HepG2 (cell line): Measurements from ENCODE around the gene TPPP2. TPM values are rescaled to one million over a fixed set of nuclear protein-coding genes. Genes with fewer than 3 reads are reported as not detected.

Experiments
- AHR ChIP-seq: IDR thresholded peaks from 2 replicates; pipeline ENCODE4 v1.6.1; 2018; ENCODE audit warnings: missing genetic modification reagents, missing compliant biosample characterization
- ELF1 ChIP-seq: sonication (generic); formaldehyde crosslinking; IDR thresholded peaks from 2 replicates; pipeline ENCODE4 v1.4.0; 2020; ENCODE audit warnings: missing genetic modification reagents
- FOXJ3 ChIP-seq: sonication (generic); formaldehyde crosslinking; IDR thresholded peaks from 2 replicates; pipeline ENCODE4 v1.4.0; 2020; ENCODE audit warnings: missing genetic modification reagents, mild to moderate bottlenecking, borderline replicate concordance
- HNF4G ChIP-seq, 2 experiments: sonication (generic) in 1 of 2; formaldehyde crosslinking in 1 of 2; IDR thresholded peaks; 2 replicates each; pipeline versions ENCODE4 v1.4.0 to v1.6.1; 2011 to 2020; ENCODE audit warnings: borderline replicate concordance in 2 of 2, low read depth in 2 of 2, mild to moderate bottlenecking in 2 of 2, low read length in 1 of 2, missing genetic modification reagents in 1 of 2, moderate library complexity in 1 of 2
- IKZF4 ChIP-seq: sonication (generic); formaldehyde crosslinking; IDR thresholded peaks from 2 replicates; pipeline ENCODE4 v1.5.1; 2020; ENCODE audit warnings: borderline replicate concordance, mild to moderate bottlenecking, low read depth, missing genetic modification reagents; ENCODE audit errors: not compliant biosample characterization
- KLF13 ChIP-seq: sonication (generic); formaldehyde crosslinking; IDR thresholded peaks from 2 replicates; pipeline ENCODE4 v1.4.0; 2020; ENCODE audit warnings: mild to moderate bottlenecking, missing genetic modification reagents
- NFATC3 ChIP-seq: sonication (generic); formaldehyde crosslinking; IDR thresholded peaks from 2 replicates; pipeline ENCODE4 v1.5.1; 2020; ENCODE audit warnings: mild to moderate bottlenecking, missing genetic modification reagents
- RXRB ChIP-seq: IDR thresholded peaks from 2 replicates; pipeline ENCODE4 v1.6.1; 2016; ENCODE audit warnings: borderline replicate concordance, missing genetic modification reagents, missing compliant biosample characterization
- SKI ChIP-seq: fragments of 450-650 bp; IDR thresholded peaks from one replicate; pipeline ENCODE4 v1.6.1; 2018; ENCODE audit warnings: mild to moderate bottlenecking; ENCODE audit not compliant: partially characterized antibody
- SRSF9 ChIP-seq: fragments of 200-400 bp; formaldehyde crosslinking; IDR thresholded peaks from 2 replicates; pipeline ENCODE4 v1.6.1; 2018; ENCODE audit warnings: borderline replicate concordance, mild to moderate bottlenecking, low read depth, low read length; ENCODE audit not compliant: insufficient read depth, poor library complexity, severe bottlenecking
- WIZ ChIP-seq: sonication (generic); formaldehyde crosslinking; IDR thresholded peaks from 2 replicates; pipeline ENCODE4 v1.5.1; 2020; ENCODE audit warnings: mild to moderate bottlenecking, missing genetic modification reagents
- ZNF292 ChIP-seq: sonication (generic); formaldehyde crosslinking; IDR thresholded peaks from 2 replicates; pipeline ENCODE4 v1.8.1; 2022; ENCODE audit warnings: mild to moderate bottlenecking, low read depth, missing genetic modification reagents, borderline replicate concordance
- ZNF614 ChIP-seq: IDR thresholded peaks from 2 replicates; pipeline ENCODE4 v1.6.1; 2018; ENCODE audit warnings: missing biosample characterization, missing genetic modification reagents, inconsistent platforms, borderline replicate concordance
- ZNF644 ChIP-seq: IDR thresholded peaks from 2 replicates; pipeline ENCODE4 v1.6.1; 2016; ENCODE audit warnings: low read depth
- ZNF768 ChIP-seq: sonication (generic); formaldehyde crosslinking; IDR thresholded peaks from 2 replicates; pipeline ENCODE4 v1.4.0; 2020; ENCODE audit warnings: missing genetic modification reagents
- polyA plus RNA-seq, 8 experiments: library from polyadenylated mRNA; depleted of rRNA in 3 of 8; stranded (reverse) in 7 of 8; unstranded in 1 of 8; fragments of >200 nt; fragmentation: Illumina TruSeq in 4 of 8; extraction: Trizol in 4 of 8; gene quantifications; 2 replicates each; pipeline versions ENCODE4 v1.2.1 to v1.2.3, GENCODE V29; 2011 to 2016; ENCODE audit warnings: low read depth in 4 of 8, missing spikeins in 1 of 8, mixed read lengths in 1 of 8; ENCODE audit not compliant: insufficient read depth in 1 of 8
- total RNA-seq, 5 experiments: library from RNA; depleted of rRNA; stranded (reverse); fragments of >200 nt; fragmentation: Illumina TruSeq; extraction: Trizol; gene quantifications; 2 replicates each; pipeline ENCODE4 v1.2.3, GENCODE V29; 2016; ENCODE audit warnings: low read depth in 1 of 5
- TF ChIP-seq, protein P1 (sequence below): sonication (generic); formaldehyde crosslinking; IDR thresholded peaks from 2 replicates; pipeline ENCODE4 v1.4.0; 2020; ENCODE audit warnings: mild to moderate bottlenecking, missing genetic modification reagents, borderline replicate concordance
- TF ChIP-seq, protein P2 (sequence below): sonication (generic); formaldehyde crosslinking; IDR thresholded peaks from 2 replicates; pipeline ENCODE4 v1.4.0; 2020; ENCODE audit warnings: missing genetic modification reagents

The TPPP2 gene
- total and polyA plus RNA-seq, 2 of the 13 experiments (the other 11 are each of a cell fraction or from before 2014, with no cell fraction given) = 0.58 to 4.2 TPM

DNA sequence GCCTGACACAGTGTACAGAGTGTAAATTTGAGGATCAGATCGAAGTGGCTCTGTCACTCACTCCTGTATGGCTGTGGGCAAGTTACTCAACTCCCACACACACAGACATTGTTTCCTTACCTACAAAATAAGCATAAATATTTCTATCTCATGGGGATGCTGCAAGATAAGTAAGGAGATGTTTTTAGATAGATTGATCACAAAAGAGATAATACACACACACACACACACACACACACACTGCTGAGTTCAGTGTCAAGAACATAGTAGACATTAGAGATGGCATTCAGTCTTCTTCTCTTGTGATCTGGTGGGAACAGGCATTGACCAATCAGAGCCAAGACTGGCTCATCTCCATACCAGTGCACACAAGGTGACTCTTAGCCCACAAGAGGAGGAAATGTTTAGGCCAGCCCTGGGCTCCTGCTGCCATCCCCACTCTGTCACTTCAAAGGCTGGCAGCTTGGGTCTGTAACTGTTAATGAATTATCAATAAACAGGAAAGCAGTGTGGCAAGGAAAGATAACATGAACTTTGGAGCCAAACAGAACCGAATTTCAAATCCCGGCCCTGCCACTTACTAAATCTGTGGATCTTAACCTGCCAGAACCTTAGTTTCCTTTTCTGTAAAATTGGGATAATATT lies 24.2 kb downstream of the TPPP2 start (continued):
- TF ChIP-seq, protein P1, sequence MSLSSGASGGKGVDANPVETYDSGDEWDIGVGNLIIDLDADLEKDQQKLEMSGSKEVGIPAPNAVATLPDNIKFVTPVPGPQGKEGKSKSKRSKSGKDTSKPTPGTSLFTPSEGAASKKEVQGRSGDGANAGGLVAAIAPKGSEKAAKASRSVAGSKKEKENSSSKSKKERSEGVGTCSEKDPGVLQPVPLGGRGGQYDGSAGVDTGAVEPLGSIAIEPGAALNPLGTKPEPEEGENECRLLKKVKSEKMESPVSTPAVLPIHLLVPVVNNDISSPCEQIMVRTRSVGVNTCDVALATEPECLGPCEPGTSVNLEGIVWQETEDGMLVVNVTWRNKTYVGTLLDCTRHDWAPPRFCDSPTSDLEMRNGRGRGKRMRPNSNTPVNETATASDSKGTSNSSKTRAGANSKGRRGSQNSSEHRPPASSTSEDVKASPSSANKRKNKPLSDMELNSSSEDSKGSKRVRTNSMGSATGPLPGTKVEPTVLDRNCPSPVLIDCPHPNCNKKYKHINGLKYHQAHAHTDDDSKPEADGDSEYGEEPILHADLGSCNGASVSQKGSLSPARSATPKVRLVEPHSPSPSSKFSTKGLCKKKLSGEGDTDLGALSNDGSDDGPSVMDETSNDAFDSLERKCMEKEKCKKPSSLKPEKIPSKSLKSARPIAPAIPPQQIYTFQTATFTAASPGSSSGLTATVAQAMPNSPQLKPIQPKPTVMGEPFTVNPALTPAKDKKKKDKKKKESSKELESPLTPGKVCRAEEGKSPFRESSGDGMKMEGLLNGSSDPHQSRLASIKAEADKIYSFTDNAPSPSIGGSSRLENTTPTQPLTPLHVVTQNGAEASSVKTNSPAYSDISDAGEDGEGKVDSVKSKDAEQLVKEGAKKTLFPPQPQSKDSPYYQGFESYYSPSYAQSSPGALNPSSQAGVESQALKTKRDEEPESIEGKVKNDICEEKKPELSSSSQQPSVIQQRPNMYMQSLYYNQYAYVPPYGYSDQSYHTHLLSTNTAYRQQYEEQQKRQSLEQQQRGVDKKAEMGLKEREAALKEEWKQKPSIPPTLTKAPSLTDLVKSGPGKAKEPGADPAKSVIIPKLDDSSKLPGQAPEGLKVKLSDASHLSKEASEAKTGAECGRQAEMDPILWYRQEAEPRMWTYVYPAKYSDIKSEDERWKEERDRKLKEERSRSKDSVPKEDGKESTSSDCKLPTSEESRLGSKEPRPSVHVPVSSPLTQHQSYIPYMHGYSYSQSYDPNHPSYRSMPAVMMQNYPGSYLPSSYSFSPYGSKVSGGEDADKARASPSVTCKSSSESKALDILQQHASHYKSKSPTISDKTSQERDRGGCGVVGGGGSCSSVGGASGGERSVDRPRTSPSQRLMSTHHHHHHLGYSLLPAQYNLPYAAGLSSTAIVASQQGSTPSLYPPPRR (CRISPR knock-in tag) = peak; percentile 88
- TF ChIP-seq ZNF768 (CRISPR knock-in tag) (no peak), SRSF9 (no peak), NFATC3 (CRISPR knock-in tag) (no peak), ELF1 (CRISPR knock-in tag) (peak; percentile 67; the same call in 1 of the 2 replicates), KLF13 (CRISPR knock-in tag) (no peak), ZNF292 (CRISPR knock-in tag) (peak; percentile 76; the same call in 1 of the 2 replicates), HNF4G (IDR thresholded peaks at IDR 0.05; ENCODE audit: borderline replicate concordance, low read depth, low read length) (peak; percentile 97), HNF4G (CRISPR knock-in tag; IDR thresholded peaks at IDR 0.05; ENCODE audit: borderline replicate concordance, low read depth) (peak; percentile 89; the same call in 1 of the 2 replicates), WIZ (CRISPR knock-in tag) (no peak), RXRB (CRISPR knock-in tag) (peak; percentile 98), IKZF4 (CRISPR knock-in tag) (no peak), AHR (CRISPR knock-in tag) (0 out of 2 replicates have a peak, but pooled peaks have one; percentile 45), FOXJ3 (CRISPR knock-in tag) (peak; percentile 94), ZNF614 (peak; percentile 87), ZNF644 (CRISPR knock-in tag) (peak; percentile 54; the same call in 1 of the 2 replicates), SKI (peak; percentile 77)
- TF ChIP-seq, protein P2, sequence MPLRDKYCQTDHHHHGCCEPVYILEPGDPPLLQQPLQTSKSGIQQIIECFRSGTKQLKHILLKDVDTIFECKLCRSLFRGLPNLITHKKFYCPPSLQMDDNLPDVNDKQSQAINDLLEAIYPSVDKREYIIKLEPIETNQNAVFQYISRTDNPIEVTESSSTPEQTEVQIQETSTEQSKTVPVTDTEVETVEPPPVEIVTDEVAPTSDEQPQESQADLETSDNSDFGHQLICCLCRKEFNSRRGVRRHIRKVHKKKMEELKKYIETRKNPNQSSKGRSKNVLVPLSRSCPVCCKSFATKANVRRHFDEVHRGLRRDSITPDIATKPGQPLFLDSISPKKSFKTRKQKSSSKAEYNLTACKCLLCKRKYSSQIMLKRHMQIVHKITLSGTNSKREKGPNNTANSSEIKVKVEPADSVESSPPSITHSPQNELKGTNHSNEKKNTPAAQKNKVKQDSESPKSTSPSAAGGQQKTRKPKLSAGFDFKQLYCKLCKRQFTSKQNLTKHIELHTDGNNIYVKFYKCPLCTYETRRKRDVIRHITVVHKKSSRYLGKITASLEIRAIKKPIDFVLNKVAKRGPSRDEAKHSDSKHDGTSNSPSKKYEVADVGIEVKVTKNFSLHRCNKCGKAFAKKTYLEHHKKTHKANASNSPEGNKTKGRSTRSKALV (CRISPR knock-in tag) = no peak
